Karpas-422 (cell line): ENCODE results near the gene PPP1R14C. TPM values are rescaled to one million over a fixed set of nuclear protein-coding genes. Genes with fewer than 3 reads are reported as not detected.

ENCODE experiments used
- DNase-seq: peaks from one replicate; pipeline ENCODE4 v3.0.0-alpha.2; 2015
- H2AFZ ChIP-seq: fragments of 200-600 bp; sonication (generic); 2 replicates; pipeline ENCODE4 v1.6.1; 2014; ENCODE audit warnings: antibody characterized with exemption, low read length, mixed read lengths
- H3K27ac ChIP-seq: fragments of 200-600 bp; sonication (generic); 2 replicates; pipeline ENCODE4 v1.5.1; 2014; ENCODE audit warnings: mild to moderate bottlenecking, low read length, moderate library complexity
- H3K27me3 ChIP-seq: fragments of 200-600 bp; sonication (generic); 2 replicates; pipeline ENCODE4 v1.6.1; 2014; ENCODE audit warnings: low read length, mixed read lengths
- H3K36me3 ChIP-seq: fragments of 200-600 bp; sonication (generic); 2 replicates; pipeline ENCODE4 v1.6.1; 2014; ENCODE audit warnings: low read length, mixed read lengths; ENCODE audit not compliant: insufficient read depth
- H3K4me1 ChIP-seq: fragments of 200-600 bp; sonication (generic); 2 replicates; pipeline ENCODE4 v1.6.1; 2014; ENCODE audit warnings: mild to moderate bottlenecking, low read length, mixed read lengths
- H3K4me2 ChIP-seq: fragments of 200-600 bp; sonication (generic); 2 replicates; pipeline ENCODE4 v1.6.1; 2014; ENCODE audit warnings: low read length, low read depth, mild to moderate bottlenecking; ENCODE audit not compliant: poor library complexity, severe bottlenecking
- H3K4me3 ChIP-seq: fragments of 200-600 bp; sonication (generic); 2 replicates; pipeline ENCODE4 v1.5.1; 2014; ENCODE audit warnings: mild to moderate bottlenecking, antibody characterized with exemption, low read length, mixed read lengths
- H3K79me2 ChIP-seq: fragments of 200-600 bp; sonication (generic); 2 replicates; pipeline ENCODE4 v1.6.1; 2014; ENCODE audit warnings: mild to moderate bottlenecking, low read length, mixed read lengths
- H3K9ac ChIP-seq: fragments of 200-600 bp; sonication (generic); 2 replicates; pipeline ENCODE4 v1.6.0; 2014; ENCODE audit warnings: low read length
- H3K9me2 ChIP-seq: fragments of 200-600 bp; sonication (generic), shearing (Covaris generic); replicated peaks from 2 replicates; pipeline ENCODE4 v1.6.0; 2014; ENCODE audit warnings: mild to moderate bottlenecking, low read length, moderate library complexity; ENCODE audit not compliant: insufficient read depth
- H3K9me3 ChIP-seq: fragments of 300-700, 200-600 bp; sonication (generic); 2 replicates; pipeline ENCODE4 v1.6.1; 2014; ENCODE audit warnings: low read length, mixed read lengths
- H4K20me1 ChIP-seq: fragments of 200-600 bp; sonication (generic); 2 replicates; pipeline ENCODE4 v1.6.1; 2014; ENCODE audit warnings: mild to moderate bottlenecking, antibody characterized with exemption, low read length, low read depth; ENCODE audit not compliant: insufficient read depth
- total RNA-seq: library from RNA; depleted of rRNA; stranded (reverse); fragments of >200 nt; shearing (Covaris generic); gene quantifications from 2 replicates; pipeline ENCODE4 v1.2.3, GENCODE V29; 2014; ENCODE audit warnings: low replicate concordance

PPP1R14C gene
- total RNA-seq, 1 experiment from 2014 or later = not detected

- no peak for DNase-seq
- H3K4me1 ChIP-seq = no peaks in the 10 kb centered on the region
- H3K4me3 ChIP-seq = no peak overlapping the region
- no peak overlapping the region for H3K9ac ChIP-seq
- no peaks in the 10 kb centered on the region for H3K9me2 ChIP-seq
- no peak overlapping the region for H3K4me2 ChIP-seq
- H3K79me2 ChIP-seq = no peaks in the 10 kb centered on the region
- no peak overlapping the region for H3K27ac ChIP-seq
- no peaks in the 10 kb centered on the region for H4K20me1 ChIP-seq
- H3K36me3 ChIP-seq = no peaks in the 10 kb centered on the region
- H3K27me3 ChIP-seq = no peaks in the 10 kb centered on the region
- no peak overlapping the region for H2AFZ ChIP-seq
- no peaks in the 10 kb centered on the region for H3K9me3 ChIP-seq
Observed at GRCh38 chr6:150203378-150203777, 60.5 kb downstream of the PPP1R14C start.

DNA sequence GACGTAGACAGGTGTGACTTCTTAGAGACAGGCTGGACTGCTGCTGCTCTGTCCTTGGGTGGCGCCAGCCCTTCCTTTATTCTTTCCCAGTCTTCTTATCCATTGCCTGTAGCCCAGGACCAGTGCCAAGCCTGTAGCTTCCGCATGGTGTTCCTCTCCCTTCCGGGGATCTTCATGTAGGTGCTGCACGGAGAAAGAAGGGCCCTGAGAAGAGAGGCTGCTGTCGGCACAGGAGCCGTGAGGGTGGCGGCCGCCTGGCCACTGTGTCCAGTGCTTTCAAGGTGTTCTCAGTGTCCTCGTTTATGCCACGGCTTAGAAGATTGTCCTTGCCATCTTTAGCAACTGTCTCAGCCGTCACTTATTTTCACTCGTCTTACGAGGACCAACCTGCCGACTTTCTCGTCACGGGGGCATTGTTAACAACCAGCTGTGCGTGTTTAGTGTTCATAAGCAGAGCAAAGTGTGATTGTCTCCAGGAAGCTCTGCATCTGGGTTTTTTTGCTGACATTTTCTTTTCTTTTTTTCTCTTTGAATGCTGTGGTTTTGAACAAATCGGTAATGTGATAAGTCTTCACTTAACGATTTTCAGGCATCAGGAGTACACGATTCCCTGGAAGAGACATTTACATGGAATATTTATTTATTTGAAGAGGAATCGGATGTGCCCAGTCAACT is 61.2 kb downstream of the PPP1R14C start:
- Histone ChIP-seq H3K27ac (no peak overlapping the region), H3K4me3 (no peak overlapping the region), H4K20me1 (no peaks in the 10 kb centered on the region), H3K9me3 (no peaks in the 10 kb centered on the region), H3K4me1 (no peaks in the 10 kb centered on the region), H3K9ac (no peak overlapping the region), H3K79me2 (no peaks in the 10 kb centered on the region), H3K27me3 (no peaks in the 10 kb centered on the region), H3K9me2 (no peaks in the 10 kb centered on the region), H2AFZ (no peak overlapping the region), H3K4me2 (no peak overlapping the region), H3K36me3 (no peaks in the 10 kb centered on the region)
- DNase-seq = no peak

DNA sequence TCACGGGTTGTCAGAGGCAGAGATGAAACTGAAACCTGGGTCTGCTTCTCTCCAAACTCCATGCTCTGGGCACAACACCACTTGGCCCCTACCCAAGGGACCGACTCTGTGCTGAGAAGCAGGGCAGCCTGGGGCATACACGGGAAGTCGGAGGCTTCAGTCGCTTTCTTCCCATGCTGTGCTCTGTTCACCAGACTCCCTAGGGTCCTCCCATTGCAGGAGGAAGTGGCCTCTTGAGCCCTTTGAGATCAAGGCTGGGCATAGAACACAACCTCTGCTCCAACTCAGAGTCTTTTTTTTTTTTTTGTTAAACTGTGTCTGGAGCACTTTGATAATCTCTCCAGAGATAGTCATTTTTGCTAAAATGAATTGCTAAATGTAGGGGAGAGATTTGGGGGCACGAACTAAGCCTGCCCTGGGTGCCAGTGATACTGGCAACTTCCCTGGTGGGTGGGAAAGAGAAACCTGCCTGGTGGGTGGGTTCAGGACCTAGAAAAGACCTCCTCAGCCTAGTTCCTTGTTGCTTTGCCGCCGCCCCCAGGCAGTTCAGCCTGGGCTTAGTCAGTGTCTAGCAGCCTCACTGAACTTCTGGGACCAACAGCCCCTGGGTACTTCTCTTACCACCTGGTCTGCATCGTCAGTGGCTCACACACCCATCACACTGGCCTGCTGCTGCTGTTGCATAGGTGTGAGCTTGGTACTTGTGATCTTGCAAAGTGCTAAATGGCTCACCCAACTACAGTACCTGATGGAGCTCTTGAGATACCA is 62.0 kb downstream of the PPP1R14C start:
- Histone ChIP-seq H2AFZ (no peak overlapping the region), H4K20me1 (no peaks in the 10 kb centered on the region), H3K79me2 (no peaks in the 10 kb centered on the region), H3K4me3 (no peak overlapping the region), H3K4me2 (no peak overlapping the region), H3K4me1 (no peaks in the 10 kb centered on the region), H3K27me3 (no peaks in the 10 kb centered on the region), H3K36me3 (no peaks in the 10 kb centered on the region), H3K9me3 (no peaks in the 10 kb centered on the region), H3K27ac (no peak overlapping the region), H3K9ac (no peak overlapping the region), H3K9me2 (no peaks in the 10 kb centered on the region)
- DNase-seq = no peak

GRCh38 chr6:150207931-150208570 is 65.2 kb downstream of the PPP1R14C start:
- no peaks in the 10 kb centered on the region for H3K79me2 ChIP-seq

GRCh38 chr6:150208611-150209352 is 65.9 kb downstream of the PPP1R14C start:
- Histone ChIP-seq H3K27me3 (no peaks in the 10 kb centered on the region), H3K27ac (no peak overlapping the region), H3K4me1 (peaks cover 6% of the 10 kb centered on the region), H3K9me2 (no peaks in the 10 kb centered on the region), H3K36me3 (no peaks in the 10 kb centered on the region), H2AFZ (no peak overlapping the region), H3K4me3 (no peak overlapping the region), H3K9ac (no peak overlapping the region), H3K9me3 (no peaks in the 10 kb centered on the region), H3K79me2 (no peaks in the 10 kb centered on the region), H3K4me2 (no peak overlapping the region), H4K20me1 (no peaks in the 10 kb centered on the region)
- no peak for DNase-seq

More at GRCh38 chr6:150207931-150208570, 65.2 kb downstream of the PPP1R14C start:
- no peak for DNase-seq
- Histone ChIP-seq H3K9me3 (no peaks in the 10 kb centered on the region), H3K27ac (no peak overlapping the region), H4K20me1 (no peaks in the 10 kb centered on the region), H3K9ac (no peak overlapping the region), H3K4me1 (peaks cover 5% of the 10 kb centered on the region), H3K9me2 (no peaks in the 10 kb centered on the region), H3K36me3 (no peaks in the 10 kb centered on the region), H3K27me3 (no peaks in the 10 kb centered on the region), H2AFZ (no peak overlapping the region), H3K4me3 (no peak overlapping the region), H3K4me2 (no peak overlapping the region)

DNA sequence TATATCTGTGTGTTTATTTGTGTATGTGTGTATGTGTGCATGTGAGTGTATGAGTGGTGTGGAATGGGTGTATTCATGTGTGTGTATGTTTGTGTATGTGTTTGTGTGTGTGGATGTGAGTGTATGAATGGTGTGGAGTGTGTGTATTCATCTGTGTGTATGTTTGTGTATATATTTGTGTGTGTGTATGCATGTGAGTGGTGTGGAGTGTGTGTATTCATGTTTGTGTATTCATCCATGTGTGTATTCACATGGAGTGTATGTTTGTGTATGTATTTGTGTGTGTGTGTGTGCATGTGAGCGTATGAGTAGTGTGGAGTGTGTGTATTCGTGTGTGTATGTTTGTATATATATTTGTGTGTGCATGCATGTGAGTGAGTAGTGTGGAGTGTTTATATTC is 66.6 kb downstream of the PPP1R14C start:
- H3K9me2 ChIP-seq = no peaks in the 10 kb centered on the region
- H3K79me2 ChIP-seq = no peaks in the 10 kb centered on the region
- no peak overlapping the region for H3K4me2 ChIP-seq
- H3K4me1 ChIP-seq = peaks cover 6% of the 10 kb centered on the region
- no peak for DNase-seq
- H3K9ac ChIP-seq = no peak overlapping the region
- H3K9me3 ChIP-seq = no peaks in the 10 kb centered on the region
- no peaks in the 10 kb centered on the region for H3K36me3 ChIP-seq
- H3K27me3 ChIP-seq = no peaks in the 10 kb centered on the region
- no peak overlapping the region for H2AFZ ChIP-seq
- no peaks in the 10 kb centered on the region for H4K20me1 ChIP-seq
- no peak overlapping the region for H3K4me3 ChIP-seq
- H3K27ac ChIP-seq = no peak overlapping the region

DNA sequence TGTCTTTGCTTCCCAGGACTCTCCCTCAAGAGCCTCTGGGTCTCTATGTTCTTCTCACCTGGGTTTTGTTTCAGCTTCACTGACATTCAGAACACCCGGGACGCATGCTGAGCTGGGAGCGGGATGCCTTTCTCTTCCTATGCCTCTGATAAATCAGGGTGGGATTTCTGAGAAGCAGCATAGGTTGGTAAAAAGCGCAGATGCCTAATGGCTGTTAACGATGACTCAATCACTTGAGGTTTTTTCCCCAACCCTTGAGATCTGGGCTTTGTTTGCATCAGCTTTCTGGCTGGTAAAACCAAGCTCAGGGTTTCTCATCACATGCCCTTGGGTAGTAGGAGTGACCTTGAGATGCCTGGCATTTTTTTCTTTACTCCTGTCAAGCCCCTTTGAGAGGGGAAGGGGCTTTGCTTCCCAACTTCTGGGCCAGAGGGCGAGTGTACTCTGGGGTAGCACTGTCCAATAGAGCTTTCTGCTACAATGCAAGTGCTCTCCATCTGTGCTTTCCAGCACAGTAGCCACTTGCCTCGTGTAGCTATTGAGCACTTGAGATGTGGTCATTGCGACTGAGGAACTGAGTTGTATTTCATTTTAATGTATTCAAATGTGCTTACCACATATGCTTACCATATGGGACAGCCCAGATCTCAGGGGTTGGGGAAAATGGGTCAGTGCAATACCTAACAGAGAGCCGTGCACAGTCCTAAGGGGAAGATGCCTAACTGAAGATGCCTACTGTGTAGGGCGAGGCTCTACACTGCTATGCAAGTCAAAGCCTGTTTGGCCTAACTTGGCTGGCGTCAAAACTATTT is 69.1 kb downstream of the PPP1R14C start:
- H3K4me1 ChIP-seq = peaks cover 6% of the 10 kb centered on the region
- no peaks in the 10 kb centered on the region for H3K27me3 ChIP-seq
- H3K4me2 ChIP-seq = no peak overlapping the region
- H3K36me3 ChIP-seq = no peaks in the 10 kb centered on the region
- no peak overlapping the region for H3K4me3 ChIP-seq
- no peak overlapping the region for H3K9ac ChIP-seq
- no peaks in the 10 kb centered on the region for H3K9me3 ChIP-seq
- no peak overlapping the region for H2AFZ ChIP-seq
- no peaks in the 10 kb centered on the region for H4K20me1 ChIP-seq
- no peaks in the 10 kb centered on the region for H3K9me2 ChIP-seq
- no peaks in the 10 kb centered on the region for H3K79me2 ChIP-seq
- DNase-seq = no peak
- H3K27ac ChIP-seq = no peak overlapping the region
